ENCODE measurements around the gene MFNG.
"Not testable (repeated sequence)": the region's sequence is repeated elsewhere in the genome, so short reads cannot be mapped to it uniquely, and the experiment has no call there.

The MFNG gene

DNA sequence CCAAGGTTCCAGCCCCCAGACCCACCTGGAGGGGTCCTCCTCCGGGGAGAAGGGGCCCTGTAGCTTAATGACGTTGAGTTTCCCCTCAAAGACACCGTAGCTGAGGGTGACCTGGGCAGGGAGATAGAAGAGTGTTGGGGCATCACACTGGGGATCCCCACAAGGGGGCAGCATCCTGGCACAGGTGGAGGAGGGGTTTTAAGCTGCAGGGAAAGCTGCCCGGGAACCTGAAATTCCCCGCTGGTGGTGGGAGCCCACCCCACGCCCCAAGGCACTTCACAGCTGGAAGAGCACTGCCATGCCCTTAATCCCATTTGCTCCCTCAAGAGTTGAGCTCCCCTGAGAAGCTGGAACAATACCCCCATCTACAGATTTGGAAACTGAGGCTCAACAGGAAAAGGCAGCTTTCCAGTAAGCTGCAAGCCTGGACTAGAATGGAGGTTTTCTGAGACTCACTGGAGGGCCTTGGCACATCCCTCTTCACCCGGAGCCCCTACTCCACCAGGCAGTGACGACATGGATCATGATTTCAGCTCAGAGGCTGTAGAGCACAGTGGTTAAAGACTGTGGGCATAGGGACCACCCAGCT, 13.7 kb downstream of the MFNG start:
- DNase-seq: no peak

DNA sequence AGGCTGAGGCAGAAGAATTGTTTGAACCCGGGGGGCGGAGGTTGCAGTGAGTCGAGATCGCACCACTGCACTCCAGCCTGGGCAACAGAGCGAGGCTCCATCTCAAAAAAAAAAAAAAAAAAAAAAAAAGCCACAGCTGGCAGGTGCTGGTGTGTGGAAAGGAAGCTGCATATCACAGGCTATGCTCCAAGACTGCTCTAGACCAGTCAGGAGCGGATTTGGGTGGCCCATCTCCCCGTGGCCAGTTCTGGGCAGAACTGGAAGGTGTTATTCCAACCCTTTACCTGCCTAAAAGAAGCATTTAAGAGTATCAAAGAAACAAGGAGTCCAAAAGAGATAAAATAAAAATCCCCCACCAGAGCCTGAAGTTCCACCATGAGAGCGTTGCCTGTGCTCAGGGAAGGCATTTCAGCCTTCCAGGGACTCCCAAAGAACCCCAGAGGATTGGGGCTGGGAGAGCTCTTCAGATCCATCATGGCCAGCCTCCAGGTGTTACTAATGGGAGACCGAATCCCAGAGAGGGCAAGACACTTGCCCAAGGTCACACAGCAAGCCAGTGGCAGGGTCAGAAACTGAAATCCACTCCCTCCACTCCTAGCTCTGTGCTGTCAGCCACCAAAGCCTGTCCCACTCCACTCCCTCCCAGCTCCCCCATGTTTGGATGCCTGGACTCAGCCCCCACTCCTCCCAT, 14.3 kb downstream of the MFNG start:
- no peak for DNase-seq

DNA sequence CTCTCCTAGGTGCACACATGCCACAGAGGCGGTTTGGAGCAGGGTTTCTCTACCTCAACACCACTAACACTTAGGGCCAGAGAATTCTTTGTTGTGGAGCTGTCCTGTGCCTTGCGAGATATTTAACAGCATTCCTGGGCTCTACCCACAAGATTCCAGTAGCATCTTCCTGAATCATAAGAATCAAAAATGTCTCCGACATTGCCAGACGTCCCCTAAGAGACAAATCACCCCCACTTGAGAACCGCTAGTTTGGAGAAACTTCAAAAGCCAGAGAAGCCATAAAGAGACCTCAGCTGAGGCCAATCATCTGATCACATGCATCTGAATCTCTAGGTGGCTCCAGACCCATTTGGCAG, 16.1 kb downstream of the MFNG start:
- DNase-seq: no peak

DNA sequence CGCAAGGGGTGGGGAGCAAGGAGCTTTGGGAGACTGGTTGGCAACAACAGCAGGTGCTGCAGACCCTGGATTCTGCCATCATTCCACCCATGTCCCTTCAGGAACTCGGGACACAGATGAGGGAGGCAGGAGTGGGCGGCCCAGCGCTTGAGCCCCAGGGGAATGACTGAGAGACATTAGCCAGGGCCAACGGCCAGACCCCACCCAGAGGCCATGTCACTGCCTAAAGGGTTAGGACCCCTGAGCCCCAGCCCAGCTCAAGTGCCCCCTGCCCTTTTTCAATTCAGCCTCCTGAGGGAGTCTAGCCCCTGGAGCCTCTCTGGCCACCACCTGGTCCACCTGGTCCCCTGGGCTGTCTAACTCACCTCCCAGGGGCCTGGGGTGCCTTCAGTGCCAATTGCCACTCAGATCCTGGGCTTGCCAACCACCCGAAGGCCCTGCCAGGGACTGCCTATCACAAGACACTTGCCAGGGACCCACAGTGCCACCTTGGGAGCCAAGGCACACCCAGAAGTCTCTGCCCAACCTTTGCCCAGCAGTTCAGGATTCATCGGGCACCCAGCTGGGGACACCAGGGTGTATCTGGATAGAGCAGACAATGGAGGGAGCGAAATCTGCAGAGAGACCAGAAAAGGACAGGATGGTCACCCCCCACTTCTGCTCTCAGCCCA, 16.6 kb downstream of the MFNG start:
- no peak for DNase-seq

DNA sequence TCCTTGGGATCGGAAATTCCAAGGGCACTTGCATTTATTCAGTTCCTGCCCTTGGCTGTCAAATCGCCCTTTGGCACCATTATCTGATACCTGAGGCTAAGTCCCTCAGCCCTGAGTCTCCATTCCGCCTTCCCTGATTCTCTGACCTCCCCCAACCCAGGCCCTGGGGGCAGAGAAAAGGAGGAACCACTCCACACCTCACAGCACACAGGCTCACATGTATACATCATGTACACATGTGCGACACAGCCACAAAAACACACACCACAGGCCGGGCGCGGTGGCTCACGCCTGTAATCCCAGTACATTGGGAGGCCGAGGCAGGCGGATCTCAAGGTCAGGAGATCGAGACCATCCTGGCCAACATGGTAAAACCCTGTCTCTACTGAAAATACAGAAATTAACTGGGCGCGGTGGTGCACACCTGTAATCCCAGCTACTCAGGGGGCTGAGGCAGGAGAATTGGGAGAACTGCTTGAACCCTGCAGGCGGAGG, 17.9 kb downstream of the MFNG start:
- not testable (repeated sequence) for DNase-seq

DNA sequence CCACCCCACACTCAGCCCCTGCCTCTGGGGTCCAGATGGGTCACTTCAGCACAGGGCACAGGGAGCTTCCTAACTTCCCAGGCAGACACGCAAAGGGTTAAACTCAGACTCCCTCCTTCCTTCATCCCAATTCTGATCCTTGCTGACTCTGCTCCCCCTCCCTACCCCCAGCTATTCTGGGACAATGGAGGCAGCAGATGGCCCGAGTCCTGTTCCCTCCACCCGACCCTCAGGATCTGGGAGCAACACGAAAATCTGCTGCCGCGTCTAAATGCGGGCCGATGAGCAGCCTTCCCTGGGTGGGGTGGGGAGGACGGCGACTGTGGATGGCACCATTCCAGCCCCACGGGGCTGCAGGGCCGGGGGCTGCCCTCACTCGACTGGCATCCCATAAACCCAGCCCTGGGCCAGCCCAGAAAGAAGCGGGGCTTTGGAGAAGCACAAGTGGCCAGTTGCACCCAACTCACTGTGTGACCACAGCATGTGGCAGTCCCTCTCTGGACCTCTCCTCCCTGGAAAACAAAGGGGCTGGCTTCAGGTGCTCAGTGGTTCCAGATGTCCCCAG, 18.7 kb downstream of the MFNG start:
- DNase-seq: no peak

DNA sequence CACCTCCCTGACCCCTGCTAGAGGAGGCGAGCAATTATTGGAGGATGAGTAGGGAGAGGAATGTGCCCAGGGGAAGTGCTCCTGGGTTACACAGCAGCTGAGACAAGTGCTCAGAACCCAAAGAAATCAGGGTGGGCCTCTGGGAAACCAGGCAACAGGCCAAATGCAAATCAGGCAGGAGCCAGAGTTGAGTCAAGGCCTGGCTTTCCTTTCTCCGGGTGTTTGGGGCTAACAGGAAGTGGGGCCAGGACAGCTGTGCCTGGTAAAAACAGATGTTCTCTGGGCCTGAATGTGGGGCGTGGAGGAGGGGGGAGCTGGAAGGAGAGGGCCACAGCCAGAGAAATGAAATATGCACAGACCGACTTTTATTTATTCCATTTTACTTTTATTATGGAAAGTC, 22.0 kb downstream of the MFNG start:
- DNase-seq: no peak

DNA sequence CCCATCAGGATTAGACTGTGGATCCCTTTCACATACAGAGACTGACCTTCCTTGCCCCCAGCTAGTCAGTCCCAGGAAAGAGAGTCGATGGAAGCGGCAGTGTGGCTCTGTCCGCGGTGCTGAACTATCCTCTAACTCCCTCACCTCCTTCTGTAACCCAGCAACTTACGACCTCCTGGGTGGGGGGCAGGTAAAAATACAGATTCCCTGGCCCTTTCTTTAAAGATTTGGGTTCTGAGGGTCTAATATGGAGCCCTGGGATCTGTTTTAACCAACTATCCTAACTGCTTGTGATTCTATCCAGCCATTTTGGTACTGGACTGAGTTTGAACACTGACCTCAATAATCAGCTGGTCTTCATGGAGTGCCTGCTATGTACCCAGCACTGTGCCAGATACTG, 23.2 kb downstream of the MFNG start:
- DNase-seq: no peak

DNA sequence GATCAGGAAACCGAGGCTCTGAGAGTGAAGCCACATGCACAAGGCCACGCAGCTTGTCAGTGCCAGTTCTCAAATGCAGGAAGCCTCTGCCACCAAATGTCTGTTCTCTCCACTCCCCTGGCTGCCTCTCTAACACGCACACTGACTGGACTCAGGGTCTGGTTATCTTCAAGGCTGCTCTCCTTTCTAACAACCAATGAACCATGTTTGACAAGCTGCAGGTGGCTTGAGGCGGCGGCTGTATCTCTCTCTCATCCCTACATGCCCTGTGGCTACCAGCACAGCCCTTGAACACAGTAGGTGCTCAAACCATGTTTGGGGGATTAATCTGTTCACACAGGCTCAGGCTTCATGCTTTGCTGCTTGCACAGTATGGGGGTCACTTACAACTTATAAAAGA, 23.7 kb downstream of the MFNG start:
- DNase-seq: no peak

DNA sequence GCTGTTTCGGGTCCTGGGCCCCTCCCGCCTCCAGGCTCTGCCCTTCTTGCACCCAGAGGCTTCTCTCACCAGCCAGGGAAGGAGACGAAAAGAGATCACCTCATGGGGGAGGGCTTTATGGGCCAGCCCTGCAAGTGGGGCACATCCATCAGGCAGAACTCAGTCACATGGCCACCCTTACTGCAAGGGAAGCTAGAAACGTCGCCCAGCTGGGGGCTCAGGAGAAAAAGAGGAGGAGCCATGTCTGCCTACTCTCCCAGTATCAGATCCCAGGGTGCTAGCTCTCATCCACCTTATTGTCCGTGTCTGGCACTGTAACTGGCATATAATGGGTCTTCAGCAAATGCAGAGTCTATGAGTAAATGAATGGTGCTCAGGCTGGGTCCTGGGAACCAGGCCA, 24.2 kb downstream of the MFNG start:
- DNase-seq: no peak

DNA sequence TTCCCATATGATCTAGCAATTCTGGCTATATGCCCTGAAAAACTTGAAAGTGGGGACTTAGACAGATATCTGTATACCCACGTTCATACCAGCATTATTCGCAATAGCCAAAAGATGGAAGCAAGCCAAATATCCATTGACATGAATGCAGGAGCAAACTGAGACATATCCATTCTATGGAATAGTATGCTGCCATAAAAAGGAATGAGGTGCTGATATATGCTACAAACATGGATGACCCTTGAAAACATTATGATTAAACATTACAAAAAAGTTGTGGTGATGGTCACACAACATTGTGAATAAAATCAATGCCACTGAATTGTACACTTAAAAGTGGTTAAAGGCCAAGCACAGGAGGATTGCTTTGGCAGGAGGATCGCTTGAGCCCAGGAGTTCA, 25.5 kb downstream of the MFNG start:
- no peak for DNase-seq

DNA sequence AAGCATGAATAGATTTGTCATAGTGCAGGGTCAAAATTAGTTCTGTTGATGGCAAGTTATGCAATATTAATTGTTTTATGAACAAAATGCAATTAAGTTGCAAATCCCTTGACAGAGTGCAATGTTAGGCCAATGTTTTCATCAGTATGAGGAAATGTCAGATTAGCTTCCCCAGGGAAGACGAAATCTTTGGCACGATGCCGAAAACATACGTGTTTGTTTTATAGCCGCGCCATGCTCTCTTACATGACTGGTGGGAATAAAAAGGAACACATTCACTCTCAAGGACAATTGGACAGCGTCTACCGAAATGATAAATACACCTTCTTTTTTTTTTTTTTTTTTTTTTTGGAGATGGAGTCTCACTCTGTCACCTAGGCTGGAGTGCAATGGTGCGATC, 27.0 kb downstream of the MFNG start:
- no peak for DNase-seq

DNA sequence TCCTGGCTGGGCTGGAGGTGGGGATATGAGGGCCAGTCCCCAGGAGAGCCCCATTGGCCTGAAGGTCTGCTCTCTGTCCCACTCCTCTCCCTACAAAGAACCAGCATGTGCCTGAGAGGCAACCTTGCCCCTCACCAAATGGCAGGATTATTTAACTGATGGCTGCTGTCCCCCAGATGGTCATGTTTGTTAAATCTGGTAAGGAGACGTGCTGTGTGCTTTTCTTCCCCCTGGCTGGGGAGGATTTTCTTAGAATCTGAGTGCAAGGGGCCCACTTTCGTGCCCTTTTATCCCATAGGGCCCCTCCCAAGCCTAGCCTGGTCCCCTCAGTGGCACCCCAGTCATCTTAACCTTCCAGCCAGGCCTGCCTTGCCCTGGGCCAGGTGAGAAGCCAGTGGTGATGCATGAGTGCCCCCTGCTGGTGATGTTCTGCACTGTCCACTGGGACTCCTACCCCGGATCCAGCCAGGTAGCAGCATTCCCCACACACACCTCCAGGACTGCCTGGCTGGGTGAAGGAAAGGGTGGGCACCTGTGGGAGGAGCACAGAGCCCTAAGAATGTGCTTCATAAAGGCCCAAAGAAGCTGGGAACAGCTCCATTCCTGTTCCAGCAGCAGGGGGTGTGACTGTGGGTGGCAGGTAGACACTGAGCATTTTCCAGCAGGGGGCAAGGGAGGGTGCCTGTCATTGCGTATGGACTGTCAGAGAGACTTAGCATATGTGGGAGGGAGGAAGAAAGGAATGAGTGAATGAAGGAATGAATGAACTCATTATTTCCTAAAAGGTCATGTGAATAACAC, 28.9 kb downstream of the MFNG start:
- DNase-seq: no peak

DNA sequence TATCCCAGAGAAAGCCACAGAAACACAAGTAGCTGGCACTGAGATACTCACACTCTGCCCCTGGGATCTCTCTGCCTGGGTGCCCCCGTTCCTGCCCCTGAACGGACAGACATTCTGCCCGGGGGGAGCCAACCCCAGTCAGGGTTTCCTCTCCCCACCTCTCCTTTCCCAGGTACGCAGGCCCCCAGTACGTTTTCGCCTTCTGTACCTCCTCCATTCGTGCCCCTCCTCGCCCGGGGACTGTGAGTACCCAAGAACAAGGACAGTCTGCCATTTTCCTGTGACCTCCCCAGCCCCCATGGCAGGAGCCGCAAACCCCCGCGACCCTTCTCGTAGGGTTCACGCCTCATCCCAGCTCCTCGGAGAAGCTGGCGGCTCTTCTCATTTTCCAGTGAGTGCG, 29.8 kb downstream of the MFNG start:
- no peak for DNase-seq

DNA sequence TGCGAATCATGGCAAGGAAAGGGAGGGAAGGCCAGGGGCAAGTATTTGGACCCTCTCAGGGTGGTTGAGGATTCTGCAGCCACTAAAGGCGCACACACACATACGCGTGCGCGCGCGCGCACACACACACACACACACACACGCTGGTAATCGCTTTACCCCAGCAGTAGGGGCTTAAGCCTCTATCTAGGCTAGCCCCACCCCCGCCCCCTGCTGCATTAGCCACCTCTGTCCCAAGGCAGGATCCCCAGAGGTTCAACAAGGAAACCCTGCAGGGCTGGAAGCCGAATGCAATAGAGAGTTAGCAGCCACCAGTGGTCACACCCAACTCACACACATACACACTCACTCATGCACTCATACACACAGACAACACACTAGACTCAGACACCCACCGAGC, 30.3 kb downstream of the MFNG start:
- DNase-seq: no peak

DNA sequence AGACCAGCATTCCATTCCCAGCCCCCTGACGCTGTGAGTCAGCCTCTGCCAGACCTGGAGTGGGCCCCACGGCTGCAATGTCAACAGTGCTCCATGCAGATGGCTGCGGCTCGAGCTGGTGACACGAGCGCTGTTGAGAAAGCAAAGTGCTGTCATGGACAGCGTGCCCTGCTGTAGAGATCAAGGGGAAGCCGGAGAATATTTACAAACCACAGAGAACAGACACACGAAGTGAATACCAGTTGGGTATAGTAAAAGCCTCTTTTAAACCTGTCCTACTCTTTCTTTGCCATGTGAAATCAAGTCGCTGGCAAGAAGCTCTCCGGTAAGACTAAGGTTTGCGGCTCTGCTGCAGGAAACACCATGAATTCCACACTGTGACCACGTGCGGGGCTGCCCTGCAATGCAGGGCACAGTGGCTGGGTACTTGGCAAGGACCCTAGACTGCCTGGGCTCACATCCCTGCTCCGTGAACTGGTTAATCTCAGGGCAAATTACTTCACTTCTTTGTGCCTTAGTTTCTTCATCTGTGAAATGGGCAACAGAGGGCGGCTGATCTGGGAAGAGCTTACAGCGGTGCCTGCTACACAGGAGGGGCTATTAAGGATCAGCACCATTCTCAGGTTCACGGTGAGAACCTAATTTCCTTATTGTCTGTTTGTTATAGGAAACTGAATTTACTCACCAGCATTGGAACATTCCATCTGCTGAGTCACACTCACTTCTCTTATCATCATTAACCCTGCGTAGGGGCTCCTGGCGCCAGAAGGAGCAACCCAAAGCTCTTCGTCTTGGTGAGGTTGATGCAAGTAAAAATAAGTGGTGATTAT, 31.1 kb downstream of the MFNG start:
- peak; percentile 20 for DNase-seq

DNA sequence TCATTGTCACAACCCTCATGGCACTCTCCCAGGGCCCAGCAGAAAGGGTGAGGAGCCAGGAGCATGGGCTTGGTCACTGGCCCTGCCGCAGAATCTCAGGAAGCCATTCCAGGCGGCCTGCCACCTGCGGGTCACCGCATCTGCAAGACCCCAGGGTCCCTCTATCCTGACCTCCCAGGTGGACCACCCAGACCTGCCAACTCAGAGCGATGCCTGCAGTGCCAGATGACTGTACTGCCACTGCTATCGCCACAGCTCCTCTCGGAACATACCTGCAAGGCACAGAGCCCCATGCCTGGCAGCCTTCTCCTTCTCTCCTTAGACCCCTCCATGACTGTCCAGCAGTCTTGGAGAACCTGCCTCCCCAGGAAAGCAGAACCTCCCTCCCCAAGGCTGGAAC, 32.5 kb downstream of the MFNG start:
- DNase-seq: no peak

DNA sequence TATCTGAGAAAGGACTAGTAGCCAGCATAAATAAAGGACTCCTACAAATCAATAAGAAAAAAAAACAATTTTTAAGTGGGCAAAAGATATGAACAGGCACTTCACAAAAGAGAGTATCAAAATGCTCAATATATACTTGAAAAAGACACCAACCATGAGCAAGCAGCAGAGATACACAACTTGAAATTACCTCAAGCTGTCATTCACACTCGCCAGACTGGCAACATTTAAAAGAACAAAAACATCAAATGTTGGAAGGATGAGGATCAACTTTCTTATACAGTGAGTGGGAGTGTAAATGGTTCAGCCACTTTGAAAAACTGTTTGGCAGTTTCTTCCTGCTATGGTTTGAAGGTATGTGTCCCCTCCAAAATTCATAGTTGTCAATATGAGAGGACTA, 35.0 kb downstream of the MFNG start:
- DNase-seq: no peak

DNA sequence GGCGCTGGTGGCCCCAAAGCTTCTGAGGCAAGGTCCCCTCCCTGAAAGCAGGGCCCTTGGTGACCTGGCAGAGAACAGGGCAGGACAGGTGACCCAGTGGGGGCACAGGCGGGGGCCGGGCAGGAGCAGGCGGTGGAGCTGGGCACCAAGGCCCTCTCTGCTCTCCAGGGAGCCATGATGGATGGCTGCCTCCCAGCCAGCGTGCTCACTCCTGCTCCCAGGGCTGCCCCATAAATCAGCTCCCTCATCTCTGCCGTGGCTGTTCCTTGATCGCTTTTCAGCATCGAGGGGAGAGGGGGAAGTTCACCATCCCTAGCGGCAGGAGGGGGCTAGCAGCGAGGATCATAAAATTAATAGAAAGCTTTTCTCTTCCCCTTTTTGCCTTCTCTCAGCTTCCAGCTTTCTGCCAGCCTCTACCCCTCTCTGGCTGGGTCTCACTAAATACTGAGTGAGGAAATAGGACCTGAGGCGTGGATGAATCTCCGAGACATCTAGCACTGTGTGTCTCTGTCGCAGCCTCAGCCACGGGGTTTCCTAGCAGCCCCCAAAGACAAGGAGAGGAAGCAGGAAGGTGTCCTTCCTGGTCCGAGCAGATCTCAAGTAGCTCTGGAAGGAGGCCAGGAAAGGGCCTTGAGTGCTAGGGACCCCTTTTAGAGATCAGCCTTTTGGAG, 36.7 kb downstream of the MFNG start:
- DNase-seq: no peak

DNA sequence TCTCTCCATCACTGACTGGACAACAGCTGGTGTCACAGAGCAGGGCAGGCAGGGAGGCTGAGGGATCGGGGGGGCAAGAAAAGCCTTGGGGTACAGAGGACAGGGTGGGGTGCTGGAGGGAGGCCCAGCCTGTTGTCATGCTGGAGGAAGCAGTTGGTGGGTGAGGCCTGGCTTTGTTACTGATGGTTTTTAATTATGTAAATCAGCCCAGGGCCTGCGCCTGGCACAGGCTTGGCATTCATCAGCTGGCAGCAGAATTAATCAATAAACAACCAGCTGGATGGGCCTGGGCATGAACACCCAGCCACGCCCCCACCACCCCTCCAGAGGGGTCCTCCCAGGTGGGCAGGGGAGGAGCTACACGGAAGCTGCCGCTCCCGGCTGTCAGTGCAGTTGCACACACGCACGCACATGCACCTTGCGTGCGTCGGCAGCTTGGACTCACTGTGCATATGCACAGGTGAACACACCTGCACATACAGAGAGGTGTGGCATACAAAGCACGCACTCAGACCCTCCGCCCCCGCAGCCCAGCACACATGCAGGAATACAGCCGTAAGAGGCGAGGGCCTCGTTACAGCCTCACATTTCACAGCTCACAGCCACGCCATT, 37.6 kb downstream of the MFNG start:
- DNase-seq: no peak

DNA sequence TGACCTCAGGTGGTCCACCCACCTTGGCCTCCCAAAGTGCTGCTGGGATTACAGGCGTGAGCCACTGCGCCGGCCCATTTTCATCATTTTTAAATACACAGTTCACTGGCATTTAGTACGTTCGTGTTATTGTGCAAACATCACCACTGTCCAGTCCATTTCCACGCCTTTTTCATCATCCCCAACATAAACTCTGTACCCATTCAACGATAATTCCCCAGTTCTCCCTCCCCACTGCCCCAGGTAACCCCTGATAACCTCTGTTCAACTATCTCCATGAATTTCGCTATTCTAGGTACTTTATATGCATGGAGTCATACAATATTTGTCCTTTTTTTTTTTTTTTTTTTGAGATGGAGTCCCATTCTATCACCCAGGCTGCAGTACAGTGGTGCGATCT, 40.7 kb downstream of the MFNG start:
- no peak for DNase-seq
